IPS-18c (cell line): ENCODE data around the gene MLLT3.

Experiments
- H3K4me3 ChIP-seq: 2 replicates; pipeline ENCODE4 v1.7.0; 2013; ENCODE audit warnings: low read depth, mild to moderate bottlenecking, low read length, moderate library complexity; ENCODE audit not compliant: insufficient read depth
- H3K9me3 ChIP-seq: one replicate; pipeline ENCODE4 v1.6.1; 2013; ENCODE audit warnings: mild to moderate bottlenecking, low read length, moderate library complexity; ENCODE audit not compliant: control insufficient read depth, insufficient read depth

The MLLT3 gene

DNA sequence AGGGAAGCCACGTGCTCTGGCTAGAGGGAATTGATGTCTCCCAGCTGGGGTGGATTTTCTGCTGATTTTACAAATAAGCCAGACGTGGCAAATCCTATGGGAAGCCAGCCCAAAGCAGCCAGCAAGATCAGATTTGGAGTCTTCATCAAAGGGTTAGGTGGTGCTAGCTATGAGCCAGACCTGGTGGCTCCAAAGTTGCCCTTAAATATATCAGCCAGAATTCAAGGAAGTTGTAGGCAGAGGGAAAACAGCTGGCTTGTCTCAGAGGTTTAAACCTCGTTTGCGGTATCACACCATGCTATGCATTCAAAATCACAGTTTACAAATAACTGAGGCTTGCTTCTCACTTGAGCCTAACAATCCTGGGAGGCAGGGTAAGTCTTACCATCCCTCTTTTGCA lies 313.2 kb downstream of the MLLT3 start:
- Histone ChIP-seq H3K4me3 (no peak overlapping the region), H3K9me3 (no peaks in the 10 kb centered on the region)

DNA sequence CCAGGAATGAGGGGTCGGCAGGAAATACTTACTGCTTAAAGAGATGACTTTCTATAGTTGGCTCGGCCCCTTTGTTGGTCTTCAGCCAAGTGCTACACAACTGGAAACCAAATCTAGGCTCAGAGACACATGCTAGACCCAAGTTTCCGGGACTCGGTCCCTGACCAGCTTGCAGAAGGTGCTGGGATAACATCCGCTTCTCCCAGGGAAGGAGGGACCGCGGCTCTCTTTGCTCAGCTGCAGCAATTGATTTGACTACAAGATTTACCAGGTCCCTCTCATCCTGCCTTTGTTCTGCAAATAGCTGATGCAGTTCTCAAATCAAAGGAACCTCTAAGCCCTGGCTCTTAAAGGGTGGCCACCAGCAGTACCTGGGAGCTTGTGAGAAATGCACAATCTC lies 314.7 kb downstream of the MLLT3 start:
- Histone ChIP-seq H3K9me3 (no peaks in the 10 kb centered on the region), H3K4me3 (no peak overlapping the region)

DNA sequence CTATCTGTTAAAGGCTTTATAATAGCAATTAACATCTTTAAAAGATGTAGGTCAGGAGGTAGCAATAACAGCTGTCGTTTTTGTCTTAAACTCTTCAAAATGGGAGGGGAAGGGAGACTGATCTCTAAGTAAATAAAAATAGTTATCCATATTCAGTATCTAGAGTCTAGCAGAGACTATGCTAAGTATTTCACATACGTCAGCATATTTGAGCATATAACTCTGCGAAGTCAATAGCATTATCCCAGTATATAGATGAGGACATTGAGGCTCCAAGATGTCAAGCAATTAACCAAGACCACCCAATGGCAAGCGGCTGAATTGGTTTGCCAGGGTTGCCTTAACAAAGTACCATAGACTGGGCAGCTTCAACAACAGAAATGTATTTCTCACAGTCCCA lies 316.8 kb downstream of the MLLT3 start:
- no peak overlapping the region for H3K4me3 ChIP-seq
- H3K9me3 ChIP-seq: no peaks in the 10 kb centered on the region

- Histone ChIP-seq H3K4me3 (no peak overlapping the region), H3K9me3 (no peaks in the 10 kb centered on the region)
Measured at GRCh38 chr9:20303996-20304395, 318.3 kb downstream of the MLLT3 start.

DNA sequence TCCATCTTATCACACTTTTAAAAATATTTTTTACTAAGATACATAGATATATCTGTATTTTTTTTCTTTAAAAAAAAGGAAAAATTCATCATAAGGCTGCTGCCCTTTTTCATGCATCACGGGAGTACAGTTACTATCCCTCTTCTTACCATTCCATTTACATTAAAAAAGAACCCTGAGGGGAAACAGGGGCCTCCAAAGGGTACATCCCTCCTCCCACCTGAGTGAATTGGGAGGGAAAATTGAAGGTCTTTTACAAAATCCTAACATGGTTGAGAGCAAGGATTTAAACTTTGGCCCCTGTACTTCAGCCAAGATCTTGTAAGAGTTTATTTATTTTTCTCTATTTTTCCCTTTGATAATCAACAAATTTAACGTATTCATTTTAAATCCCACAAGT lies 319.2 kb downstream of the MLLT3 start:
- Histone ChIP-seq H3K9me3 (no peaks in the 10 kb centered on the region), H3K4me3 (no peak overlapping the region)

DNA sequence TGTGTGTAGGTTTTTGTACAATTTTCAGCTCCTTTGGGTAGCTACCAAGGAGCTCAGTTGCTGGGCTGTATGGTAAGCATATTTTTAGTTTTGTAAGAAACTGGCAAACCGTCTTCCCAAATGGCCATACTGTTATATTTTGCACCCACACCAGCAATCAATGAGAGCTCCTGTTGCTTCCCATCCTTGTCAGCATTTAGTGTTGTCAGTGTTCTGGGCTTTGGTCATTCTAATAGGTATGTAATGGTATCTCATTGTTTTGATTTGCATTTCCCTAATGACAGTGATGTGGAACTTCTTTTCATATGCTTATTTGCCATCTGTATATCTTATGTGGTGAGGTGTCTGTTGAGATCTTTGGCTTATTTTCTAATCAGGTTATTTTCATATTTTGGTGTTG lies 320.1 kb downstream of the MLLT3 start:
- Histone ChIP-seq H3K9me3 (no peaks in the 10 kb centered on the region), H3K4me3 (no peak overlapping the region)

GRCh38 chr9:20300430-20301115 lies 321.7 kb downstream of the MLLT3 start:
- Histone ChIP-seq H3K9me3 (no peaks in the 10 kb centered on the region), H3K4me3 (no peak overlapping the region)

GRCh38 chr9:20297646-20298084 lies 324.6 kb downstream of the MLLT3 start:
- H3K4me3 ChIP-seq: no peak overlapping the region
- H3K9me3 ChIP-seq: no peaks in the 10 kb centered on the region

GRCh38 chr9:20295555-20295954 lies 326.7 kb downstream of the MLLT3 start:
- no peak overlapping the region for H3K4me3 ChIP-seq

DNA sequence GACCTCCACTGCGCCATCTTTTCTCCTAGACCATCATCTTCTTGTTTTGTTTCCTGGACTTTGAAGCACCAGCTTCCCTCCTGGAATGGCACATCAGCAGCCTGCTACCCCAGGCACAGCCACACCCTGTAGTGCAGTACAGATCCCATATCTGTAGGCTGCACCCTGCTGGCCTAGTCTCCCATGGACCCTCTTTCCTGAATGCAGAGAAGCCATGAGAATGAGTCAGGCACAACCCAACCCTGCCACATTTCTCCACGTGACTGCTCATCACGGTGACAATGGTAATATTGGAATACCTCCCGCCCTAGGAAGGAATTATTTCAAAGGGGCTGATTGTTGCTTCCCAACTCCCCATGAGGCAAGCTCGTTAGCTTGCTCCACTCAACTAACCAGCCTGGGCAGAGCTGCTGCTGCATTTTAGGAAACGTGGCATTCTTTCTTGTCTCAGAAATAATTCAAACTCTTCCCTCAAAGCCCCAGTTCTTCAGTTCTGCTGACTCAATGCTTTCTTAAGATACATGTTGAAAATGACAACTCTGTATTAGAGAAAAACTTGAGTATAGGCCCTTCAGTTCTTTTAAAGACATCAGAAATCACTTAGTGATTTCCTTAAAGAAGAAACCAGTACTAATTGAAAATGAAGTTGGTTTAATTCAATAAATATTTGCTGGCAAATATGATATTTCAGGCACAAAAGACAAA lies 328.1 kb downstream of the MLLT3 start:
- no peaks in the 10 kb centered on the region for H3K9me3 ChIP-seq

More at GRCh38 chr9:20295555-20295954, 326.7 kb downstream of the MLLT3 start:
- no peaks in the 10 kb centered on the region for H3K9me3 ChIP-seq

DNA sequence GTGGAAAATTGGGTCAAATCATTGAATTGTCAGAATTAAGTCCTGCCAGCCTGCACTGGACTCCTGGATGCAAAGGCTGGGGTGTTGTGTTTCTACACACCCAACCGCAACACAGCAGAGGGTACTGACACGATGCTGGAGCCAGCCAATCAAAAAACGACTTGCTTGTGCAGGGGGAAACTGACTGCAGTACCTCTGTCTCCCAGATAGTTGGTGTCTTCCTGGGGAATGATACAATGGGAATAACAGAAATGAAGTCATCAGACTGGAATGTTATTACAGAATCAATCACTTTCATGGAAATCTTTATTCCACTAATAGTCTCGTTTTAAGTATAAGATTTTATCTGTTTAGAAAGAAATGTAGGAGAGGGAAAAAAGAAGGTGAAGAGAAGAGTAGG lies 330.3 kb downstream of the MLLT3 start:
- Histone ChIP-seq H3K9me3 (peaks cover 2% of the 10 kb centered on the region), H3K4me3 (no peak overlapping the region)

More for the DNA sequence above, 328.1 kb downstream of the MLLT3 start:
- no peak overlapping the region for H3K4me3 ChIP-seq
